ENCODE results near the gene ZC3HAV1.
A peak's percentile ranks its signal among the peaks of the same experiment; 100 is the strongest.

The ZC3HAV1 gene

DNA sequence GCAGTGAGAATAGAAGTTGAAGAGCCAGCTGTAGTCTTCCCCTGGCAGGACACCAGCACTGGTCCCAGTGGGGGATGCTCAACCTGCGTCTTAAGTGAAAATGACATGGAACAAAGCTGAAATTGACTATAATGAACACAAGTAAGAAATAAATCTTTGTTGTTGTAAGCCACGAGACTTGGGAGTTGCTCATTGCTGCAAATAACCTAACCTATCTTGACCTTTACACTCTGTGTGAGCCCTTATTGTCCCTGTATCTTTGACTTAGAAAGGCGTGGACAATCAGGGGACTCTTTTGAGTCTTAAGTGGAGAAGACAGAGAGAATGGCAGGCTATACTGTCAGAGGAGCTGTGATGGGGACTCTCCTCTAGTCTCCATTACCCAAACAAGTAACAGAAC is 90.6 kb downstream of the ZC3HAV1 start:
- ATAC-seq (no peak), DNase-seq (no peak)

DNA sequence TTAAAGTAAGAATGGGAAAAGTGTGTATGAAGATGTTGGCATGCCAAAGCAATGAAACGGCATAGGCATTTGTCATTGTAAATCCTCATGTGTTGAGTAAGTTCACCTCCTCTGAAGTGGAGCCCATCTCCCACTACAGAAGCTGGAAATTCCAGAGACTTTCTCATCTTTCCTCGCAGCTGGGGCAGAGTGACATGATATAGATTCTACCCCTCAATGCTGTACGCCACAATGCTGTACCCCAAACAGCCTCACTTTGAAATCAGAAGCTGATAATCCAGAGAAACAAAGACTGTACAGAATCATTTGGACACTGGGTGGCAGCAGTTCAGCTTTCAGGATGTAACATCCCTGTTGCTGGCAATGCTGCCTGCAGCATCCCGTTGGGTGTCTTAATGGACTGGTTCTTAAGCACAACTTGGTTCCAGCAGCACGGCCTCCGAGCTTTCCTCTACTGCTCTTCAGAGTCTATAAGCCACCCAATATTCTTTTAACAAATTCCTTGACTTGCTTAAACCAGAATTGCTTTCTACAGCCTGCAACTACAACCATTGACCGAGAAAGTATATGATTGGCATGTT is 92.5 kb downstream of the ZC3HAV1 start:
- ATAC-seq (peak; percentile 90), DNase-seq (peak; percentile 57)

DNA sequence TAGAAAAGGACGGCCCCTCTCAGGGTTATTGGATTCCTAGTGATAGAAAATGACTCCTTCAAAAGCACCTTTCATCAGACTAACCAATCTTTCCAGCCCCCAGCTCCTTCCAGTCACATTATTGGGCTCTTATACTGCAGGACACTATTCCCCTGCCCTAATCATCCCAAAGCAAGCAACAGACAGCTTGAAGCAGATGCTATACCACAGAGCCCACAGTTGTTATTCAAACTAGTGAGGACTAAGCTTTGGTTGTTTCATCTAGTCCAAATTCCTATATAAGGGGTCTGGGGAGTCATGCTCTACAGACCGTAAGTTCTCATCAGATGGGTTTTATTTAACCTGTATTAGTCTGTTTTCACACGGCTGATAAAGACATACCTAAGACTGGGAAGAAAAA is 98.1 kb downstream of the ZC3HAV1 start:
- DNase-seq: no peak
- no peak for ATAC-seq

DNA sequence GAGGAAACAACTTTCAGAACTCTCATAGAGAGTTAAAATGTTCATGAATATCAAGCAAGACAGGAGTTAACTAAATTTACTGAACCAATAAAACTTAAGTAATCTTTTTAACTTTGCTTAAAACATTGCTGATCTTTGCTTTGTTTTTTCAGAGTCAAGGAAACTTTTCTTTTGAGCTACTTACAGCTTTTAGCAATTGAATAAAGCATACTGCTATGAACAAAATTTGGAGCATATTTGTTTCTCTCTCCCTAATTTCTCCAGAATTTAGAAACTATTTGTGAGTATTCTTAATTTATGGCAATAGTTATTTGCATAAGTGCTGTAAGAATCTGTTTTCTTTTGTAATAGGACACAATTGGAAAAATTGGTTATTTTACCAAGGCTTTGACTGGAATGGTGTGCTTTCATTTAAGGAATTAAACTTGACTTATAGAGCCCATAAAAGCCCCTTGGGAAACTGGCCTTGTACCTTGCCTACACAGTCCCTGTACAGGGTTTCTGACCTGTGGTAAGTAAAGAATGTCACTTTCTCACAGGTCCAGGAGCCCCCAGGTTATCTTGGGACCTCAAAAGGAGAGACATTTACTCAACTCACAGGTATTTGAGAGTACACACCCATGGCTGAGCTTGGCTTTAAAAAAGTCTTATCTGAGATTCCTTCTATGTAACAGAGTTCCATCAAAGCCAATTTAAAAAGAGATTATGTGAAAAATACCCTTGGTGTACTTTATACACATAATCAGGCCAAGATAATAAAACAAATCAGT is 105.0 kb downstream of the ZC3HAV1 start:
- no peak for ATAC-seq

DNA sequence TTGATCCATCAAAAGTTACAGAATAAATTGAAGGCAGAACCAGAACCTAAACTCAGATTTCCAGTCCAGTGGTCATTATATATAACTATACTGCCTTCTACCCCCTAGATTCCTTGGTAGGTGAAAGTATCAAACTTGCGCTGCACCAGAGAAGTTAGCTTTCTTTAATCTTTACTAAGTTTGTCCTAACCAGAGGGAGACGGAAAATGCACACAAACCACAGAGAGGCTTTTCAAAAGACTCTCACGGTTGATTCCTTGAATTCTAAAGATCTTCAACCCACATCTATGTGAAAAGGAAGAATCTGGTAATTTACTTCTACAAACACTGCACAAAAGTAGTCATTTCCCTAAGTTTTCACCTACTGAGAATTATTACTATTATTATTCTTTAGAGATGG is 110.1 kb downstream of the ZC3HAV1 start:
- DNase-seq: no peak

More for the DNA sequence above, 105.0 kb downstream of the ZC3HAV1 start:
- no peak for DNase-seq

More for the DNA sequence above, 110.1 kb downstream of the ZC3HAV1 start:
- no peak for ATAC-seq

Data from stimulated activated naive CD8-positive, alpha-beta T cell treated with anti-CD3 and anti-CD28 coated beads, Interleukin-15, Interleukin-2, amounts not matched to agents 100 U/mL and 50 U/mL, for 24 hours (primary cell).